GM23248 (cell line): Measurements from ENCODE around the gene CDH22.

Source experiments
- EZH2 ChIP-seq: fragments of 200-600 bp; sonication (generic); IDR thresholded peaks from 2 replicates; pipeline ENCODE4 v1.6.1; 2018; ENCODE audit warnings: antibody characterized with exemption, mild to moderate bottlenecking; ENCODE audit not compliant: insufficient read depth, poor library complexity, severe bottlenecking
- EZH2phosphoT487 ChIP-seq: fragments of 200-600 bp; sonication (generic); IDR thresholded peaks from 2 replicates; pipeline ENCODE4 v1.6.1; 2018; ENCODE audit warnings: antibody characterized with exemption, moderate library complexity, mild to moderate bottlenecking, low read depth; ENCODE audit not compliant: insufficient read depth

DNA sequence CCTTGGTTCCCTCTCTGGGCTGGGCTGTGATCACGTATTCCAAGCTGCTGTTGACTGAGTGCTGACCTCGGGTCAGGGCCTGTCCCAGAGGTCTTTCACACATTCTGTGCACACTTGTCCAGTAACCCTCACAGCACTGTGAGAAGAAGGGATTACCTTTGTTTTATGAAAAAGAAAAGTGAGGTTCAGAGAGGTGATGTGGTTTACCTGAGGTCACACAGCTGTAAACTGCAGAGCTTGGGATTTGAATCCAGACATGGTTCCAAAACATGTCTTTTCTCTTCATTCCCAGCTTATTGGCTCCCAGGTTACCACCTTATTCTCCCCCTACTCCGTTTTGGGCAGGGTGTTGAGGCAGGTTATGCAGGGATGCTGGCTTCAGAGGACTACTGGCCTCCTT lies 28.4 kb upstream of the CDH22 start:
- TF ChIP-seq EZH2 (no peak), EZH2phosphoT487 (no peak)
